ENCODE data around the gene TCFL5.

The TCFL5 gene

GRCh38 chr20:62822788-62823651 is 38.6 kb downstream of the TCFL5 start:
- DNase-seq (ENCODE audit: low read depth in 2 of 2): no peak

GRCh38 chr20:62822239-62822787 is 39.3 kb downstream of the TCFL5 start:
- DNase-seq (ENCODE audit: low read depth in 2 of 2): no peak

- DNase-seq (ENCODE audit: low read depth in 2 of 2): no peak
These were observed 39.9 kb downstream of the TCFL5 start for GRCh38 chr20:62821726-62822210.

- DNase-seq (ENCODE audit: low read depth in 2 of 2): no peak
These were observed 40.5 kb downstream of the TCFL5 start for GRCh38 chr20:62820962-62821725.

GRCh38 chr20:62820208-62820961 is 41.2 kb downstream of the TCFL5 start:
- DNase-seq (ENCODE audit: low read depth in 2 of 2): no peak

GRCh38 chr20:62819494-62820174 is 42.0 kb downstream of the TCFL5 start:
- DNase-seq (ENCODE audit: low read depth in 2 of 2): no peak

- DNase-seq (ENCODE audit: low read depth in 2 of 2): no peak
These were observed 42.8 kb downstream of the TCFL5 start for GRCh38 chr20:62818592-62819493.

- DNase-seq (ENCODE audit: low read depth in 2 of 2): no peak
These were observed 43.5 kb downstream of the TCFL5 start for GRCh38 chr20:62817975-62818591.

- no peak for DNase-seq (ENCODE audit: low read depth in 2 of 2)
These were observed 44.4 kb downstream of the TCFL5 start, which contains the start of gene COL9A3 for GRCh38 chr20:62816884-62817873. COL9A3 (plus strand) TSS chr20:62817050; CDS start chr20:62817065, 15 bp downstream.

GRCh38 chr20:62816031-62816883 is 45.4 kb downstream of the TCFL5 start:
- DNase-seq (ENCODE audit: low read depth in 2 of 2): no peak

GRCh38 chr20:62815066-62815991 is 46.3 kb downstream of the TCFL5 start:
- DNase-seq (ENCODE audit: low read depth in 2 of 2): no peak

- DNase-seq (ENCODE audit: low read depth in 2 of 2): no peak
These were observed 46.9 kb downstream of the TCFL5 start for GRCh38 chr20:62814709-62815065.

- DNase-seq (ENCODE audit: low read depth in 2 of 2): no peak
These were observed 47.4 kb downstream of the TCFL5 start for GRCh38 chr20:62814060-62814708.

- DNase-seq (ENCODE audit: low read depth in 2 of 2): no peak
These were observed 48.0 kb downstream of the TCFL5 start for GRCh38 chr20:62813588-62813987.

GRCh38 chr20:62812907-62813200 is 48.8 kb downstream of the TCFL5 start:
- no peak for DNase-seq (ENCODE audit: low read depth in 2 of 2)
